GM18907 (cell line): ENCODE results near the gene LHX4.

Source experiments
- ATAC-seq: cut with Tn5 transposase; IDR thresholded peaks from one replicate; pipeline ENCODE4 v1.9.1; 2021; ENCODE audit warnings: mild to moderate bottlenecking, moderate library complexity; ENCODE audit not compliant: unreplicated experiment

The LHX4 gene

DNA sequence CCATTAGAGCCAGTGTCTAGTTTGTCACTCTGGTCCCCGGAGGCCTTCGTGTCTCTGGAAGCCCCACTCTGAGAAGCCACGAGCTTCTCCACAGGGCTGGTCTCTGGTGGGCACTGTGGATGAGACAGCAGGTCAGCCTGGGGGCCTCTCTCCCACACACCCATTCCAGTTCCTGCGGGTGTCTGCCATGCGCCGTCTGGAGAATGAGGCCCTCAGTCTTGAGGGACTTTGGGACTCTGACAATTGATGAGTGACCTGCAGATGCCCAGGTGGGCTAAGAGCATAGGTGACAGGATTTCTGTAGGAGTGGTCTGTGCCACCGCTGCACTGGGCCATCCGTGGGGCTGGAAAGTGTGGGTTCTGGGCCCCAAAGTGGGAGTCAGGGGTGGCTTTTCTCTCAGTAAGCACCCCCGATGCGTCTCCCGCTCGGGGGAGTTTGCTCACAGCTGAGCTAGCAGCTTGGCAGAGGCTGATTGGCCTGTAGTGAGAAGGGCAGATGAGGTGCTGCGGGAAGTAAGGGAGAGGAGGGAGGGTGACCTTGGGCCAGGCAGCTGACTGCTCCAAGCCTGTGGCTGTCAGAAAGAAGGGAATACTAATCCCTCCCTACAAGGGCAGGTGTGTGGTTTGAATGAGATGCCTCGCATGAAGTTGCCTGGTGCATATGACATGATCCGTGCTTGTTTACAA is 26.4 kb downstream of the LHX4 start:
- no peak for ATAC-seq

DNA sequence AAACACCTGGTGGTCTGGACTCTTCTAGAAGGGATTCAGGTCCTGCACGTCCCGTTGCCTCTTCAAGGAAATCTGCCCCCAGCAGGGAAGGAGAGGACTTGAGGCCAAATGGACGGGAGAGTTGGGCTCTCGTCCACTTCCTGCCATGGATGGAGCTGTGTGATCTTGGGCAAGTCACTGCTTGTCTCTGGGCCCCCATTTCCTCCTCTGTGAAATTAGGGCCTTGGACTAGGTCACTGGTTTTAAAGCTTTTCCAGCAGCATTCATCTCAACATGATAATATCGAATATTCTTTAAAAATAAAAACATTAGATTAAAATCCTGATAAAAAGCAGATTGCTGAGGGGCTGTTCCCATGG is 26.9 kb downstream of the LHX4 start:
- ATAC-seq, result no peak

DNA sequence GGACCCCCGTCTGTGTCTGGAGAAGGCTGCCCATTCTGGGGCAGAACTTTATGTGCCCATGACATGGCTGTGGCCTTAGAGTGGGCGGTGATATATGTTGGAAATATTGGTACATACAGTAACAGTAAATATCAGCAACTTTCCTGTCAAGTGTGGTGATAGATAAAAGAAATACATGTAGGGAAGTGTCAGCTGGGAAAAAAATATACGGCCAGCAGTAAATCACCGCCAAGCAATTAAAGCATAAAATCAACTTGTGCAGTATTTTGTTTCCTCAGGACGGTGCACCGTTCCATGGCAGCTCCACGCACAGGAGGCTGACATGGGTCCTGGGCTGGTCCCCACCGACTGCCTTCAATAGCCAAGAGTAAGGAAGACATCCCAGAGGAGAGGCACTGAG is 27.4 kb downstream of the LHX4 start:
- ATAC-seq, result no peak

DNA sequence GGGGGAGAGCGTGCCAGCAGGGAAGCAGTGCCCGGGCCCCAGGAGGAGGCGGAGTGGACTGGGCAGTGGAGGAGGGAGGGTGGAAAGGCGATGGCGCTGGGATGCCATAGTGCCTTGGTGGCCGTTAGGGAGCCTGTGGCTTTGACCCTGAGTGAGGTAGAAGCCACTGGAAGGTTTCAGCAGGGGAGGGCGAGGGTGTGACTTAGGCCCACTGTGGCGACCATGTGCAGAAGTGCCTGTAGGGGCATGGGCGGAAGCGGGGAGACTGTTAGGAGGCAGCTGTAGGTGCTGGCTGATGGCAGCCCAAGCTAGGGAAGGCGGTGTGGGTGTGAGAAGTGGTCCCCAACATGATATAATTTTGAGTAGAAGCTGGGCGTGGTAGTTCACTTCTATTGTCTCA is 28.2 kb downstream of the LHX4 start:
- no peak for ATAC-seq

DNA sequence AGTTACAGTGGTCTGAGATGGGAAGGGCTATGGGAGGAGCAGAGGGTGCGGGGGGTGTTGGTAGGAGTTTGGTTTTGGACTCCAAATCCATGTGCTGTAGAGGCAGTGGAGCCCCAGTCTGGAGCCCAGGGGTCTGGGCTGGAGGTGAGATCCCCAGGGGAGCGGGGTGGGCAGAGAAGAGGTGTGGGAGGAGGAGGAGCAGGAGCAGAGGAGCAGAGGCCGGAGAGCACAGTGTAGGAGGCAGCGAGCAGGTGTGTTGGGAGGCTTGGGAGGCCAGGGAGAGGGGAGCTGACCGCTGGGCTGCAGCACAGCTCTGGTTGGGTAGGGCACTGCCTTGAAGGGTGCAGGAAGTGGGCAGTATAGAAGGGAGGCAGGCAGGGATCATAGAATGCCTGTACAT is 28.9 kb downstream of the LHX4 start:
- ATAC-seq, result no peak

DNA sequence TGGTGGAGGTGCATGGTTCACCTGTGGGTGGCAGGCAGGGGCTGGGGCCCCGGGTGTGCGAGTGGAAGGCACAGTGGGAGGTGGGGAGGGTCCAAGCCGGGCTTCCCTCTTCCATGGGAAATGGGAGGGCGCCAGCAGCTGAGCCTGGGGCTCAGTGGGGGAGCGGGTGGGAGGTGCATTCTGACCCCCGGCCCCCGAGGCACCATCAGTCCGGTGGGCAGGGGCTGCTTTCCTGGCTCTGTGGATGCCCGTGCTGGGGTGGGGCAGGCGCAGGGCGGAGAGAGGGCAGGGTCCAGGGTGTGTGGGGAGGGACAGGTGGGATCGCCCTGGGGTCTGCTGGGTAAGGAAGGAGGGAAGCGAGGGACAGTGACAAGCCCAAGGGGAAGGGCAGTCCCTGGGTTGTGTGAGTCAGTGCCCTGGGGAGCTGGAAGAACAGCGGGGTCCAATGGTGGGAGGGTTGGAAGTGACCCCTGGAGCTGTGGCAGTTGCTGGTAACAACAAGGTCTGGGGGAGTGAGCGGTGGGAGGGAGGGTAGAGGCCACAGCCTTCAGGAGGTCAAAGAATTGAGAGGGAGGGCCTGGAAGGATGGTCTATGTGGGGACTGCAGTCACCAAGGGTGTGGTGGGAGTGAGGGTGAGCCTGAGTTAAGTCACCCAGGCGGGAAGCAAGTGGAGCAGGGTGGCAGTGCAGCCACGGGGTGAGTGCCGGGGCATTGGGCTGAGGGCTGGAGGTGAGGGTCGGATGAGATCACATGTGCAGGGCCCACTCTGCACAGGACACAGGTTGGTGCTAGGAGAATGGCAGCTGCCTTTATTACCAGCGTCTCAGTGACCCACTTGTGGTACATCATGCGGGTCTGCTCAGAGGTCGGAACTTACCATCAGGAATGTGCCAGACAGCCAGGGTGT is 29.6 kb downstream of the LHX4 start:
- ATAC-seq, result no peak

DNA sequence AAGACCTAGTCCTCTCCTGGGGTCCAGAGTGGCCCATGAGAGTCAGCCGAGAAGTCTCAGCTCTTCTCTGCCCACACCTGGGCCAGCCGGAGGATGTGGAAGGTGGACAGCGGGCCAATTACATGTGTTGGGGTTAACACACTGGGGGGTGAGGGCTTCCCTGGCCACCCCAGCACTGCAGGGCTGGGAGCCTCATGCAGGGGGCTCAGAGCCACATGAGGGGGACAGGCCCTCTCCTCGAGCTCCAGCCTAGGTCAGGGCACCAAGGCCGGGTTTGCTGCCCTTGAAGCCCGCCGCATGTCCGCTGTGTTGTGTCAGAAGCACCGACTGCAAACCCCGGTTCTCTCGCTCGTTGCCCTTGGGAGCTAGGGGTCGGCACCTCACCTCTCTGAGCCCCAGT is 30.5 kb downstream of the LHX4 start:
- ATAC-seq, result no peak

DNA sequence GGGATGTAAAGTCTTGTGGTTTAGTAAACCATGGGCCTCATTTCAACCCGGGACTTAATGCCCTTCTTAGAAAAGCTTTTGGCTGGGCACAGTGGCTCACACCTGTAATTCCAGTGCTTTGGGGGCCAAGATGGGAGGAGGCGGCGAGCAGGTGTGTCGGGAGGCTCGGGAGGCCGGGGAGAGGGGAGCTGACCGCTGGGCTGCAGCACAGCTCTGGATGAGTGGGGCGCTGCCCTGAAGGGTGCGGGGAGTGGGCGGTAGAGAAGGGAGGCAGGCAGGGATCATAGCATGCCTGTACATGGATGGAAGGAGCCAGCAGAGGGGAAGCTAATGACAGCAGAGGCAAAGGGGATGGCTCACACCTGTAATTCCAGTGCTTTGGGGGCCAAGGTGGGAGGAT is 31.0 kb downstream of the LHX4 start:
- no peak for ATAC-seq

DNA sequence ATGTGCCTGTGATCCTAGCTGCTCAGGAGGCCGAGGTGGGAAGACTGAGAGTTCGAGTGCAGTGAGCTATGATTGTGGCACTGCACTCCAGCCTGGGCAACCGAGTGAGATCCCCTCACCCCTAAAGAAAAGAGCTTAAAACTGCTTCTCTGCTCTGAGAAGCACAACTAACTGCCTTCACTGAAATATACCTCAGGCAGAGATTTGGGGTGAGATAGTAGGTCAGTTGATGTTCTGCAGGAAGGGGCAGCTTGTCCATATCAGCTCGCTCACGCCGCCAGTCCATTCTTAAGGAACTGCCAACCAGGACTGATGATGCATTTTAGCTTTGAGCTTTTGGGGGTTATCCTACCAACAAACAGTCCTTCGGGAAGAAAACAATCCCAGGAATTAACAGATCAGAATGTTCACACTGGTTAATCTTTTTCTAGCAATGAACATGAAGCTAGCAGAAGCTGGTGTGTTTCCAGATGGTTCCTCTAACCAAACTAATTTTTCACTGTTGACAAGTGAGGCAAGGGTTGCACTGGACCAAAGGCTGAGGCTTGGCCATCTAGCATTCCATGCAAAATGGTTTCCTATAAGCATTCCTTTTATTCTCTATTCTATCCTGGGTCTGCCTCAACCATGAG is 31.6 kb downstream of the LHX4 start:
- no peak for ATAC-seq

DNA sequence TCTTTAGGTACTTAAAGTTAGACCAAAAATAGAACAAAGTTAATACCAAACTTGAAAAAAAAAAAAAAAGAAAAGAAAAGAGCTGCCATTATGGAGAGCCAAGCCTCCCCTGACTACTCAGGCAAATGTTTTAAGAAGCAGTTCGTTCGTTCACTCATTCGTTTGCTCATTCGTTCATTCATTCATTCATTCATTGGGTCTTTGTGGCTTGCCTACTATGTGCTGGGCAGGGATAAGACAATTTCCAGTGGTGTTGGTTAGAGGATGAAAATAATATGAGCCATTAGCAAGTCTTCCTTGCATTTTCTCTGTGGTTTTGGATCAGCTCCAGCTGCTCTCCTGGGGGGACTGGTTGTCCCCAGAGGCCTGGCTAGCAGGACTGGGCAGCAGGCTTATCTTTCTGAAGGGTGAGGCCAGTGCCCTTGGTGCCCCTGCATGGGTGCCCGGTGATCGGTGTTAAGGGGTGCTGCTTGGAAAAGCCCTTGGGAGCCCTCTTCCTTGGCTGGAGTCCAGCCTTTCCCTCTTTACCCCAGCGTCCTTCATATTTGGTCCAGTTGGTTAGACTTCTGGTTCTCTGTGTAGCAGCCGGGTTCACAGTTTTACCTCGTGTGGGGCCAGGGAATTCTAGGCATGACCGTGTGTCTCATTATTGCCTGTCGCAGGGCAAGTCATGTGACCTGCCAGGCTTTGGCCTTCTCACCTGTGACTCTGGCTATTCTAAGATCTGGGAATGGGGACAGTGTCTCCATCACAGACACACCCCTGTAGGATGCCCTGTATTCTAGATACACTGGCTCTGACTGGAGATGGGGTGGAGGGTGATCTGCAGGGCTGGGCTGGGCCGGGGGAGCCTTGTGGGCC is 32.8 kb downstream of the LHX4 start:
- no peak for ATAC-seq

DNA sequence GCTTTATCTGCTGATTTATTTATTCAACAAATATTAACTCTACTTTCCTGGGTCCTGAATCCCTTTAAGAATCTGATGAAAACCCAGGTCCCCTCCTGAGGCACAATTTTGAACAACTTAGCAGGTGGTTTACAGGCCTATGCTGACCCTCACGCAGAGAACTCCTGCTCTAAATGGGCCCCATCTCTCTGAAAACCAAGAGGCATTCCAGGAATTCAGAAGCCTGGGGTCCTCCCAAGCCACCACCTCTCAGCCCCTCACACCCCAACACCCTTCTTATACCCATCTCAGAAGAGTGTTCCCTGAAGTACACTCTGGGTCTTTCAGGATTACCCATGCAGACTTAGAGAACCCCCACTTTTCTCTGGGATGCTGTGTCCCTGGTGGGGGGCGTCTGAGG is 34.5 kb downstream of the LHX4 start:
- ATAC-seq, result no peak

DNA sequence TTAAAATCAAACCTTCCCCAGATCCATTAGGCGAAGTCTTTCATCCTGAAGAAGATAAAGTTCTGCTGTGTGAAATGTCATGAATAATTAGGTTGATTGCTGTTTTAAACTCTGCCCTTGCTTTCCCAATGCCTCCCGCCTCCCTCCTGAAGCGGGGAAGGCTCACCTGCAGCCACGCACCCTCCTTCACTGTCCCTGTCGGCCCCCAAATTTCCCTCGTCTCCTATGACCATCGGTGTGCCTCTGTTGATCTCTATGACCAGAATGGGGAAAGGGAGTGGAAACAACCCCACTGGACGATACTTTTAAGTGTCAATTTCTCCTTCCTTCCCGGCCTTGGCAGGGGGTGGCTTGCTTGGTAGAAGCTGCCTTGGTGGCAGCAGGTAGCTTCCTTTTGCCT is 35.1 kb downstream of the LHX4 start:
- no peak for ATAC-seq

DNA sequence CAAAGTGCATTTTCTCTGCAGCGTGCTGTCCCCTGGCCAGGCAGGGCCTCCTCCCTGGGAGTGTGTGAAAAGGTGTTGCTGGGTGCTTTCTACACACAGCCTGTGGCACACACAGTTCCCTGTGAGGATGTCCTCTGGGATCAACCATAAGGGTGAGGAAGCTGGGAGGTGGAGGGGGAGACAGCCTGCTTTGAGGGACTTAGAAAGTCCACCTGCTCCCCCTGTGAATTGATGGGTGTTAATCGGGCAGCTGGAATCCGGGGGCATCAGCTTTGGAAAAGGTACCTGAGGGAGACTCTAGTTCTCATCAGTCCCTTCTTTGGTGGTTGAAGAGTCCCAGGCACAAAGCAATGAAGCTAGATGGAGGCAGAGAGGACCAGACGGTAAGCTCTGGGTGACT is 35.8 kb downstream of the LHX4 start:
- ATAC-seq, result no peak

DNA sequence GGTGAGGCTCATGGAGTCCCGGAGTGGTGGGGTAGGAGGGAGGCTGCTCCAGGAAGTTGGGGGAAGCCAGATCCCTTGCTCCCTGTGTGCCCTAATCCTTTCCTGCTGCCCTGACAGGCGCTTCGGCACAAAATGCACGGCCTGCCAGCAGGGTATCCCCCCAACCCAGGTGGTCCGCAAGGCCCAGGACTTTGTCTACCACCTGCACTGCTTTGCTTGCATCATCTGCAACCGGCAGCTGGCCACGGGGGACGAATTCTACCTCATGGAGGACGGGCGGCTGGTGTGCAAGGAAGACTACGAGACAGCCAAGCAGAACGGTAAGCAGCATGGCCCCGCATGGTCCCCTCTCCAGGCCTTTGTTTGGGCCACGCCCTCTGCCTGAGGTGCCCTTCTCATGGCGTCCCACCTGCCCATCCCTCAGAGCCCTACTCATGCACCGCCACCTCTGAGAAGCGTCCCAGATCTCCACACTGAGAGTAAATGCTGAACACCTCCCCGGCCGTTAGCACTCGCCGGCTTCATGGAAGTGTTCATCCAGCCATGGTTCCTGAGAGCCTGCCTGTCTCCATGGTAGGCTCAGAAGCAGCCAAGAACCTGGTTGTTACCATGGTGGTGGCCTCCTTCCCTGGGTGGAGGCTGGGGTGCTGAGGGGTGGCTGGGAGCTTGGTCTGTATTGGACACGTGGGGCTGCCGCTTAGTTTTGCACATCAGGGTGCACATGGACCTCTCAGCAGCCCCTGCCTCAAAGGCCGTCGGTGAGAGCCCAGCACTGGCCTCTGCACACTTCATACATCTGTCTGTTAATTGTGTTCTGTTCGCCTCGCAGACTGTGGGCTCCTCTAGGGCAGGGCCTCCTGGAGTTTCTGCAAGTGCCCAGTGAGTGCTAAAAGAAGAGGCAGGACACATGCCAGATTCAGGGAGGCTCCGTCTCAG is 36.5 kb downstream of the LHX4 start:
- no peak for ATAC-seq

DNA sequence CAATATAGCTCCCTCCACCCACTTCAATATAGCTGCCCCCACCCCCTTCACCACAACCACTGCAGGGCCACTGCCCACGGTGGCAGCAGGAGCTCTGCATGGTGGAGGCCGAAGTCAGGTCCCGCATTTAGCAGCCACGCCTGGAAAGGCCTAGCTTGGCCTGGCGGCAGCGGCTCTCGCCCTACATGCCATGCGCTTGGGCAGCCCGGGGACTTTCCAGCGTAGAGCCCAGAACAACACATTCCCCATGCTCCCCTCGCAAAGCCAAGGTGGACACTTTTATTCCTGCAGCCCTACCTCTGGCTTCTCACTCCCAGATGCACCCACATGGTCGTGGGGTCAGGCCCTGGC is 37.1 kb downstream of the LHX4 start:
- ATAC-seq, result no peak

DNA sequence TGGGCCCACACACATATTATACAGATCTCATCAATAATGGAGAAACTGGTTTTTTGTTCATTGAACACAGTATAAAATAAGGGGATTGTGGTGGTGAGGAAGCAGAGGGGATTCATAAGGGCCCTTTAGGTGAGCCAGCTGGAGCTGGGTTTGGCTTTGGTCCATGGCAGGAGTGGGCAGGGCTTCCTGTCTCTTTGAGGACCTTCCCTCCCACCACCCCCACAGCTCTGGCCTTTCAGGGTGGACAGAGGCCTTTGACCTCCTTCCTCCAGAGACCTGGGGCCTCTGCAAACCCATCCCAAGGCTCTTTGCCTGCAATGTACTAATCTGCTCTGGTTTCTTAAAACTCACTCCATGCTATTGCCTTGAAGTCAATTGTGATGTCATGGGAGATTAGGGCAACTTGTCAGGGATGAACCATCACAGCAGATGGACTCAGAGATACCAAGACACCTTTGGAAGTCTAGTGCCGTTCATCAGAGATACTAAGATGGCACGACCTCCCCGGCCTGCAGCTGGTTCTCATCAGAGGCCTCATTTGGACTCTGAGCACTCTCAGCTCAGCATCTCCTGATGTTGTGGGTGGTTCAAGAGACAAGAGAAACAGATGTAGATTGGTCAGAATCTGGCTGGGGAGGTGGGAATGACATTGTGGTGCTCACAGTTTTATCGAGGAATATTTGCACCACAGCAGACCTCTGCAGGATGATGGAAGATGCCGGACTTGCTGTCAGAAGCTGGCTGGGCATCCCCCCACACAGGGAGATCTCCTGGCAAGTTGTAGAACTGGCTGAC is 37.9 kb downstream of the LHX4 start:
- ATAC-seq, result no peak

DNA sequence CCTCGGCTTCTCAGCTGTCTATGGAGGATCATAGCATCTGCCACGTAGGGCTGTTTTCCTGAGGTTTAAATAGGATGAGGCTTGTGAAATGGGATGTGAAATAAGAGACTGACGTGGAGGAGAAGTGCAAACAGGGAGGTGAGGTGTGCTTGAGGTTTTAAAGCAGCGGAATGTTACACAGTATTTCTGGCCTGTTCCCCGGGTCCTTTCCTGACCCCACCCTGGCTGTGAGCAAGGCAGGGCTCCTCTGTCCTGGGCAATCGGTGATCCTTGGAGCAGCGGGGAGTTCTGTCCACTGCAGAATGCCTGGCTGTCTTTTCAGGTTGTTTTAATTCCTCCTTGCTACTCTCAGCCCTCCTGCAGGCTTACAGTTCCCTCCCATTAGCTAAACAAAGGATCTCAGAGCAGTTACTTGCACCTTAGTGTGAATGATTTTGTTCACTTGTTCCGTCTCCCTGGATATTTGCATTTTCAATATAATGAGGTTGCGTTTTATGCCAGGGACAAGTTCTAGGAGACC is 38.6 kb downstream of the LHX4 start:
- ATAC-seq, result no peak

DNA sequence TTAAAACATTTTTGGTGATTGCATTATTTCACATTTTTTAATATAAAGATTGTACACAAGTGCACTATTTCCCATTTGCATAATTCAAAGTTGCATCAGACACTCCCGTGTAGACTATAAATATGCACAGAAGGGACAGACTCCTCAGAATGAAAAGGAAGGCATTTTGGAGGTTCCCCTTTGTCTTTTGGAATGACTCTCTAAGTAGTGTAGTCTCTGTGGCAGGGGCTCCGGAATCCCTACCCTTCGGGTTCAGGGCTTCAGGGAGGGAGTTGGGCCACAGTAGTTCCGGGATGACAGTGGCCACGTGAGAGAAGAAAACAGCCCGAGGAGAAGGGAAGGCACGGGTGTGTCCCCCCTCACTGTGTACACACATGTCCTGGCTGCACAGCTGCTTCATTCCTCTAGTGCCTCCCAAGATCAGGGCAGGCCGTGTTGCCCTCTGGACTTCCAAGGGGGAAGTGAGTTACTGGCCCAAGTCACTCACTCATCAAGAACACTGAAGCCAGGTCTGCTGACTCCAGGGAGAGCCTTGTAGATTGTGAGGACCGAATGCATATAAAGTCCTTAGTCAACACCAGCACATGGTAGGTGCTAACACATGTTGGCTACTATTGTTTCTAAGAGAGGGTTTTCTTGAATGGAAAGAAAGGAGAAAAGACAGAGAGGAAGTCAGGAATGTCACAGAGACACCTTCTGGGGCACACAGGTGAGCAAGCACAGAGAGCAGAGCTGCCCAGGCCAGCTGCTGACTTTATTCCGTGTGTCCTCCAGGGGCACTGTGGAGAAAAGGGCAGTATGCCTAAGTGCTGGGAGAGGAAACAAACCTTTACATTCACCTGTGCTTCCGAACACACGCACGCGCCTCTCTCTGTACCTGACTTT is 39.8 kb downstream of the LHX4 start:
- no peak for ATAC-seq
